Gastrocnemius medialis (tissue), 4 donors: ENCODE measurements around the gene STOX2.

ENCODE experiments used
- POLR2A ChIP-seq, 2 donors: fragments of 450-650 bp; IDR thresholded peaks; one replicate each; pipeline ENCODE4 v1.6.1; 2017; ENCODE audit warnings: antibody characterized with exemption in 2 of 2, mild to moderate bottlenecking in 2 of 2, moderate library complexity in 2 of 2
- TF ChIP-seq, protein P1 (sequence below), 5 experiments: fragments of 450-650 bp in 3 of 5; fragments of 200-600 bp in 2 of 5; sonication (generic) in 2 of 5; IDR thresholded peaks in 4 of 5; conservative IDR thresholded peaks in 1 of 5; 1 replicate in 4 of 5; 2 replicates in 1 of 5; pipeline ENCODE4 v1.5.1; 2016 to 2019; ENCODE audit warnings: antibody characterized with exemption in 5 of 5, mild to moderate bottlenecking in 3 of 5, moderate library complexity in 3 of 5

DNA sequence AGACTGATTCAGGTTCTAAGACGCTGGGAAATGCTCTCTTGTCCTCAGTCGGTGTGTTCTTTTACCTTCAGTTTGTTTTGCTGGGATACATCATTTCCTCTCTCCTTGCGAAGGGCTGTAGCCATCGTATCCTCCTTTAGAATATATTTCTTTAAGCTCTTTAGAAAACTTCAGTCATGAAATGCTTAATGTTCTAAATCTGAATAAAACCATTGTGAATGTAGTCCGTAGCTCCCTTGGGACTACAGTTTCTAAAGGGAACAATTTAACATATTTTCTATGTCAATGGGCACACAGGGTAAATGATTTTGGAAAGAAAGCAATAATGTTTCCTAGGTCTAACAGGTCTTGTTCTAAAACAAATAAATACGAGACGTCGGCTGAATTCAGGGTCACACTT lies 40.6 kb downstream of the STOX2 start:
- TF ChIP-seq, protein P1, sequence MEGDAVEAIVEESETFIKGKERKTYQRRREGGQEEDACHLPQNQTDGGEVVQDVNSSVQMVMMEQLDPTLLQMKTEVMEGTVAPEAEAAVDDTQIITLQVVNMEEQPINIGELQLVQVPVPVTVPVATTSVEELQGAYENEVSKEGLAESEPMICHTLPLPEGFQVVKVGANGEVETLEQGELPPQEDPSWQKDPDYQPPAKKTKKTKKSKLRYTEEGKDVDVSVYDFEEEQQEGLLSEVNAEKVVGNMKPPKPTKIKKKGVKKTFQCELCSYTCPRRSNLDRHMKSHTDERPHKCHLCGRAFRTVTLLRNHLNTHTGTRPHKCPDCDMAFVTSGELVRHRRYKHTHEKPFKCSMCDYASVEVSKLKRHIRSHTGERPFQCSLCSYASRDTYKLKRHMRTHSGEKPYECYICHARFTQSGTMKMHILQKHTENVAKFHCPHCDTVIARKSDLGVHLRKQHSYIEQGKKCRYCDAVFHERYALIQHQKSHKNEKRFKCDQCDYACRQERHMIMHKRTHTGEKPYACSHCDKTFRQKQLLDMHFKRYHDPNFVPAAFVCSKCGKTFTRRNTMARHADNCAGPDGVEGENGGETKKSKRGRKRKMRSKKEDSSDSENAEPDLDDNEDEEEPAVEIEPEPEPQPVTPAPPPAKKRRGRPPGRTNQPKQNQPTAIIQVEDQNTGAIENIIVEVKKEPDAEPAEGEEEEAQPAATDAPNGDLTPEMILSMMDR (IDR thresholded peaks at IDR 0.05 in 4 of 5, conservative IDR thresholded peaks at IDR 0.05 in 1 of 5) = no peak
- TF ChIP-seq POLR2A (IDR thresholded peaks at IDR 0.05) = no peak
